ENCODE data around the gene CASP2.

CASP2 gene

GRCh38 chr7:143265017-143265693 lies 23.0 kb upstream of the CASP2 start:
- Histone ChIP-seq H3K9me2 (replicated peaks; ENCODE audit: low read depth, low read length) (no peaks in the 10 kb centered on the region), H3K4me3 (ENCODE audit: low read length, poor library complexity, severe bottlenecking) (peak overlapping the region; percentile 89), H3K27me3 (ENCODE audit: insufficient read depth, low read length, poor library complexity, severe bottlenecking) (no peaks in the 10 kb centered on the region), H2AFZ (ENCODE audit: low read length) (no peak overlapping the region), H3K4me2 (ENCODE audit: low read depth, low read length, poor library complexity, severe bottlenecking) (peak overlapping the region; percentile 94), H4K20me1 (ENCODE audit: insufficient read depth, low read length, poor library complexity, severe bottlenecking) (no peaks in the 10 kb centered on the region), H3K79me2 (ENCODE audit: insufficient read depth, low read length) (peaks cover 15% of the 10 kb centered on the region; the same call in 1 of the 2 replicates), H3K9ac (ENCODE audit: low read depth, low read length, poor library complexity, severe bottlenecking) (peak overlapping the region; percentile 82), H3K36me3 (ENCODE audit: insufficient read depth, low read length) (peaks cover 7% of the 10 kb centered on the region; the same call in 1 of the 2 replicates), H3K9me3 (ENCODE audit: insufficient read depth, low read depth, low read length) (no peaks in the 10 kb centered on the region), H3F3A (ENCODE audit: low read depth) (no peaks in the 10 kb centered on the region), H3K4me1 (ENCODE audit: insufficient read depth, low read length, poor library complexity, severe bottlenecking) (peaks cover 22% of the 10 kb centered on the region)
- TF ChIP-seq CTCF (conservative IDR thresholded peaks at IDR 0.05; ENCODE audit: low read length) (no peak), EZH2phosphoT487 (IDR thresholded peaks at IDR 0.05; ENCODE audit: borderline replicate concordance) (no peak)

DNA sequence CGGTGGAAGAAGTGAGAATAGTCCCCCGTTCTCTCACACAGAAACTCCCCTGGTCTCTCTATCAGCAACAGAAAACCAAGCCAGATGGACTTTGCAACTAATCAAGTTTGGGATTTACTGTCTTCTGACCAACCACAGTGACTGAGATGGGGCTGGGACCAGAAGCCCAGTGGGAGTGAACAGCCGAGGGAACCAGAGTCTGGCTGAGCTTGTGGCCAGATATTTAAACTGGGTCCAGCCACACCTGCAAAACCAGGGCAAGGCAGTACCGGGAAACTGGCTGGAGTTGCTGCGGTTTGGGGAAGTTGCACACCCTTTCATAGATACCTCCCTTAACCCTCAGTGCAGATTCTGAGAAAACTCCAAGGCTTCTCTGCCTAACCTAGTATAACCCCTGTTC lies 18.9 kb upstream of the CASP2 start:
- Histone ChIP-seq H3K79me2 (ENCODE audit: insufficient read depth, low read length) (peaks cover 6% of the 10 kb centered on the region; the same call in 1 of the 2 replicates), H3K9ac (ENCODE audit: low read depth, low read length, poor library complexity, severe bottlenecking) (no peak overlapping the region), H4K20me1 (ENCODE audit: insufficient read depth, low read length, poor library complexity, severe bottlenecking) (no peaks in the 10 kb centered on the region), H3K4me1 (ENCODE audit: insufficient read depth, low read length, poor library complexity, severe bottlenecking) (peaks cover 14% of the 10 kb centered on the region), H3K4me2 (ENCODE audit: low read depth, low read length, poor library complexity, severe bottlenecking) (no peak overlapping the region), H2AFZ (ENCODE audit: low read length) (no peak overlapping the region), H3K4me3 (ENCODE audit: low read length, poor library complexity, severe bottlenecking) (no peak overlapping the region), H3F3A (ENCODE audit: low read depth) (no peaks in the 10 kb centered on the region), H3K9me3 (ENCODE audit: insufficient read depth, low read depth, low read length) (no peaks in the 10 kb centered on the region), H3K9me2 (replicated peaks; ENCODE audit: low read depth, low read length) (no peaks in the 10 kb centered on the region), H3K27me3 (ENCODE audit: insufficient read depth, low read length, poor library complexity, severe bottlenecking) (no peaks in the 10 kb centered on the region), H3K36me3 (ENCODE audit: insufficient read depth, low read length) (peaks cover 7% of the 10 kb centered on the region; the same call in 1 of the 2 replicates)
- TF ChIP-seq CTCF (conservative IDR thresholded peaks at IDR 0.05; ENCODE audit: low read length) (no peak), EZH2phosphoT487 (IDR thresholded peaks at IDR 0.05; ENCODE audit: borderline replicate concordance) (no peak)

DNA sequence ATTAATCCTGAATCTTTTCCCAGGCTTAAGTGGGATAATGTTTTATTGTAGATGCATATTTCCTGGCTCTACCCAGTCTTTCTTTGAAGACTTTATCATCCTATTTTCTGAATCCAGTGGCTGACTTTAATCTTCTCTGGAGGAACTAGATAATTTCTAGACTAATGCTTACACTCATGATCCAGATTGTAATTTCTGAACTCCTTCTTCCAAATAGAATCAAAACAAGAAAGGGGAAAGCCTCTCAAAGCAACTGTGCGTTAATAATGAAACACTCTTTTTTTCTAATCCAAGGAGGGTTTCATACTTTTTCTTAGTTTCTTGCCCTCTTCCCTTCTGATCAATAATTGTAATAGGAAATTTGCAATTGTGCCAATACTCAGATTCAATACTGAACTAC lies 16.9 kb upstream of the CASP2 start:
- H4K20me1 ChIP-seq (ENCODE audit: insufficient read depth, low read length, poor library complexity, severe bottlenecking), result no peaks in the 10 kb centered on the region
- H2AFZ ChIP-seq (ENCODE audit: low read length), result no peak overlapping the region
- H3K9me3 ChIP-seq (ENCODE audit: insufficient read depth, low read depth, low read length), result no peaks in the 10 kb centered on the region
- H3K9me2 ChIP-seq (replicated peaks; ENCODE audit: low read depth, low read length), result no peaks in the 10 kb centered on the region
- no peak overlapping the region for H3K4me2 ChIP-seq (ENCODE audit: low read depth, low read length, poor library complexity, severe bottlenecking)
- H3K36me3 ChIP-seq (ENCODE audit: insufficient read depth, low read length), result peaks cover 7% of the 10 kb centered on the region; the same call in 1 of the 2 replicates
- no peaks in the 10 kb centered on the region for H3F3A ChIP-seq (ENCODE audit: low read depth)
- no peak overlapping the region for H3K4me3 ChIP-seq (ENCODE audit: low read length, poor library complexity, severe bottlenecking)
- H3K79me2 ChIP-seq (ENCODE audit: insufficient read depth, low read length), result no peaks in the 10 kb centered on the region
- H3K27me3 ChIP-seq (ENCODE audit: insufficient read depth, low read length, poor library complexity, severe bottlenecking), result no peaks in the 10 kb centered on the region
- H3K4me1 ChIP-seq (ENCODE audit: insufficient read depth, low read length, poor library complexity, severe bottlenecking), result no peaks in the 10 kb centered on the region
- no peak for TF ChIP-seq CTCF (conservative IDR thresholded peaks at IDR 0.05; ENCODE audit: low read length)
- TF ChIP-seq EZH2phosphoT487 (IDR thresholded peaks at IDR 0.05; ENCODE audit: borderline replicate concordance), result no peak
- no peak overlapping the region for H3K9ac ChIP-seq (ENCODE audit: low read depth, low read length, poor library complexity, severe bottlenecking)
